ENCODE results near the gene SLC25A1. TPM values are rescaled to one million over a fixed set of nuclear protein-coding genes. Genes with fewer than 3 reads are reported as not detected.
"Not testable (repeated sequence)": the region's sequence is repeated elsewhere in the genome, so short reads cannot be mapped to it uniquely, and the experiment has no call there.

Gene SLC25A1
- polyA plus RNA-seq, 5 donors = 38.3 to 83.2 (median 45.6) TPM

- DNase-seq = no peak
Observed at GRCh38 chr22:19169002-19169946, 9.3 kb downstream of the SLC25A1 start.

GRCh38 chr22:19168088-19168890 lies 10.2 kb downstream of the SLC25A1 start:
- DNase-seq = no peak

DNA sequence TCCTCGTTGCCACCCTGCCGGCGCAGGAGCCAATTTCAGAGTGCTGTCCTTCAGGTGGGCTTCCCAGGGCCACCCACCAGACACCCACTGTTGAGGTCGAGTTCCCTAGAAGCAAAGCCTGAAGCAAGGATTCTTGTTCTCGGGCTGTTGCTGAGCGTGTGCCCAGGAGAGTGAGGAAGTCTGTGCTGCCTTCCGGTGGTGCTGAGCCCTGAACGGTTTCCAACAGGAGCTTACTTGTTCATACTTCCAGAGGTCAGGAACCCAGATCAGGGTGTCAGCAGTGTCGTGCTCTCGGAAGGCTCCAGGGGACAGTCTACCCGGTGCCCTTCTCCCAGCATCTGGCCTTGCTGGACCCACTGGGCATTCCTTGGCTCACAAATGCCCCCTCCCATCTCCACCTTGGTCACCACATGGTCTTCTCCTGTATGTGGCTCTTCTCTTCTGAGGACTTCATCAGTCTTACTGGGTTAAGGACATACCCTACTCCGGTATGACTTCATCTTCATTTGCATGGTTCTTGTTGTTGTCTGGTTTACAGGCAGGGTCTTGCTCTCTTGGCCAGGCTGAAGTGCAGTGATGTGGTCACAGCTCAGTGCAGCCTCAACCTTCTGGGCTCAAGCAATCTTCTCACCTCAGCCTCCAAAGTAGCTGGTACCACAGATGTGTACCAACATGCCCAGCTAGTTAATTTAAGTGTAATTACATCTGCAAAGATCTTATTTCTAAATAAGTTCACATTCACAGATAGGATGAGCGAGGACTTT lies 11.2 kb downstream of the SLC25A1 start:
- DNase-seq = no peak

GRCh38 chr22:19166421-19166820 lies 12.1 kb downstream of the SLC25A1 start:
- DNase-seq = no peak

GRCh38 chr22:19164425-19164824 lies 14.1 kb downstream of the SLC25A1 start:
- DNase-seq = no peak

DNA sequence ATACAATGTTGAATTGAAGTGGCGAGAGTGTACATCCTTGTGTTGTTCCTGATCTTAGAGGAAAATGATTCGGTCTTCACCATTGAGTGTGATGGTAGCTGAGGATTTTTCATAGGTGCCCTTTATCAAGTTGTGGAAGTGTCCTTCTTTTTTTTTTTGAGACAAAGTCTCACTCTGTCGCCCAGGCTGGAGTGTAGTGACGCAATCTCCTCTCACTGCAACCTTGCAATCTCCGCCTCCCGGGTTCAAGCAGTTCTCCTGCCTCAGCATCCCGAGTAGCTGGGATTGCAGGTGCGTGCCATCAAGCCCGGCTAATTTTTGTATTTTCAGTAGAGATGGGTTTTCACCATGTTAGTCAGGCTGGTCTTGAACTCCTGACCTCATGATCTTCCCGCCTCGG lies 19.9 kb downstream of the SLC25A1 start:
- DNase-seq = not testable (repeated sequence)

GRCh38 chr22:19156109-19156508 lies 22.4 kb downstream of the SLC25A1 start:
- DNase-seq = not testable (repeated sequence)

GRCh38 chr22:19152942-19153883 lies 25.3 kb downstream of the SLC25A1 start:
- DNase-seq = no peak

- DNase-seq = no peak
Observed at GRCh38 chr22:19151329-19152191, 27.0 kb downstream of the SLC25A1 start.

GRCh38 chr22:19150482-19151328 lies 27.8 kb downstream of the SLC25A1 start:
- no peak for DNase-seq

DNA sequence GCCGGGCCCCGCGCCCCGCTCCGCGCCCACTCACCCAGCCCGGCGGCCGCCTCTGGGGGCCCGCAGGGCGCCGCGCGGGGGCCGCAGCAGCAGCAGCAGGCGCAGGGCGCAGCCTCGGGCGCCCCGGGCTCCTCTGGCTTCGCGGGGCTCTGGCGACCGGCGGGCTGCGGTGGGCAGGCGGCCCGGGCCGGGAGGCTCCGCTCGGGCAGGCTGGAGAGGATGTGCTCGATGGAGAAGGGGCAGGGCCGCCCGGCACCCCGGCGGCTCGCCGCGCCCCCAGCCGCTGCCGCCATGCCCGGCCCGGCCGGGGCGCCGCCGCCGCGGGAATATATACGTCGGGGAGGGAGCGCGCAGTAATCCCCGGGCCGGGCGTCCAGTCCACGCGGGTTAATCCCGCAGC lies 28.5 kb downstream of the SLC25A1 start, which contains the start of gene GSC2:
GSC2 (minus strand) TSS at position 302 of the 400 bp plus-strand sequence; CDS start at position 293, 9 bp downstream.
- DNase-seq = no peak

GRCh38 chr22:19149047-19149883 lies 29.3 kb downstream of the SLC25A1 start:
- DNase-seq = no peak

- DNase-seq = no peak
Observed at GRCh38 chr22:19148417-19149046, 30.0 kb downstream of the SLC25A1 start.

DNA sequence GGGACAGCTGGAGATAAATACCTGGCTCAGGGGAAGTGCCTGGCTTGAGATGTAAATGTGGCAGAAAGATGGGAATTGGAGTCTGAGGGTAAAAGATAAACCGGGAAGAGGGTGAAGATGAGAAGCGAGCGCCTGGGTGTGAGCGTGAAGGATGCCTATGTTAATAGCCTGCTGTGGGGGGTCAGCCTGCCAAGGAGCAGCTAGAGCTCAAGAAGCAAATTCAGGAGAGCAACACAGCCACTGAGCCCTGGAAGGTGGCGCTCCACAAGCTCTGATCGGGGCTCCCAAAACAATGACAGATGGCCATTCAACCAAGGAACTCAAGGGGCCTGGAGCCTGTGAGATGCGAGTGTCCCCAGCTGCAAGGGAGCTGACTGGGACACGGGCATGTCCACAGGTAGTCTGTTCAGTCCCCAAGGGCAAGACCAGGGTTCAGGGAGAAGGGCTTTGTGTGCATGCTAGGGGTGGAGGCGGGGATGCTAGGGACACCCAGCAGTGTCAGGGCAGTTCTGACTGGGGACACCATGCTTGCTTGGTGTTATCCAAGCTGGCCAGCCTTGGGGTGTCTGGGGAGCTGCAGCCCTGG lies 31.2 kb downstream of the SLC25A1 start:
- no peak for DNase-seq

DNA sequence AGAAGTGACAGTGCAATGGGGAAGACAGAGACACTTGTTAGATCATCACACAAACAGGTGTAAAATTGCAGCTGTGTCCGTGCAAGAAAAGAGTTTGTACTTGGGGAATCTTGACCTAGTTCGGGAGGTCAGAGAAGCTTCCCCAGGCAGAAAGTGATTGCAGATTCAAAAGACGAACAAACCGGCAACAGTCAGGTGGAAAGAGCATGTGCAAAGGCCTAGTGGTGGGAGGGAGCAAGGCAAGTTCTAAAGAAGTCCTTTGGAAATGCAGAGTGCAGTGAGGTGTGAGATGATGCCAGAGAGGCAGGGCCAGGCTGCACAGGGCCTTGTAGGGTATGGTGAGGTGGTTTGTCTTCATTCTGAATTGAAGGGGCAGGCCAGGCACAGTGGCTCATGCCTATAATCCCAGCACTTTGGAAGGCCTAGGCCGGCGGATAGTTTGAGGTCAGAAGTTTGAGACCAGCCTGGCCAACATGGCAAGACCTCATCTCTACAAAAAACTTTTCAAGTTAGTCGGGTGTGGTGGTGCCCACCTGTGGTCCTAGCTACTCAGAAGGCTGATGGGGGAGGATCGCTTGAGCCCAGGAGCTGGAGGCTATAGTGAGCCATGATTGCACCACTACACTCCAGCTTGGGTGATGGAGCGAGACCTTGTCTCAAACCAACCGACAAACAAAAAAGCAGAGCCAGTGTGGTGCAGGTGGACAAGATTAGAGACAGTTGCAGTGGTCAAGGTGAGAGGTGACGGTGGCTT lies 32.1 kb downstream of the SLC25A1 start:
- no peak for DNase-seq

DNA sequence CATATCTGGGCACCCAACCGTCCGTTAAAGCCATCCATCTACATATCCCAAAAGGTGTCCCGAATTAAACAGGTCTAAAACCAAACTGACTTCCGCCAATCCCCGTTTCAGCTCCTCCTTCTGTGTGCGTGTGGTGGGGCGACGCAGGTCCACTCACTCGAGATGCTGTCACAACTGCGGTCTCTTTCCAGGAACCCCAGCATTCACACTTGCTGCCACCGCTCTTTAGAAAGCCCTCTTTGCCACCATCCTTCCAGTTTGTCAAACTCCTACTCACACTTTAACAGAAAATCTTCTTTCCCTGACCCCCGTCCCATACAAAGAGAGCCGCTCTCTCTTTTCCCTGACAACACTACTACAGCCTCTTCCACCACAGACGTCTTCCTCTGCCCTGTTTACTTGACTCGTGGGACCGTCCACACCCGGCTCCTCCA lies 34.6 kb downstream of the SLC25A1 start:
- no peak for DNase-seq

Measured in right lung (tissue), 5 donors.